K562 (cell line): ENCODE measurements around the gene ANKRD11. TPM values are rescaled to one million over a fixed set of nuclear protein-coding genes. Genes with fewer than 3 reads are reported as not detected.
A peak's percentile ranks its signal among the peaks of the same experiment; 100 is the strongest.

ENCODE experiments used
- ATAC-seq: fragments of 200-7000 bp; cut with Tn5 transposase; 3 replicates; pipeline ENCODE4 v1.9.1; 2020; ENCODE audit warnings: moderate library complexity
- BruUV-seq: library from RNA; stranded (reverse); fragments of 400-500 nt; replicated peaks from 2 replicates; lab custom pipeline; 2021; lab: Mats Ljungman, UMichigan
- CTCF ChIA-PET: fragments of 300-600 bp; formaldehyde crosslinking; extraction: SDS; loops from one replicate; lab custom pipeline; 2021; ENCODE audit warnings: low intra/inter-chr PET ratio; lab: Yijun Ruan, JAX
- POLR2A ChIA-PET: fragments of 300-600, 350-650 bp; sonication (Branson Sonifier 250); formaldehyde crosslinking; extraction: SDS; loops from one replicate; lab custom pipeline; 2021; ENCODE audit warnings: antibody characterized with exemption, inconsistent platforms; lab: Yijun Ruan, JAX
- DNase-seq, 4 experiments: peaks; one replicate each; pipeline versions ENCODE4 v3.0.0 to v3.0.0-alpha.2; 2011 to 2018; ENCODE audit warnings: low spot score in 3 of 4, mixed read lengths in 3 of 4; ENCODE audit errors: extremely low read depth in 1 of 4
- FAIRE-seq: peaks from 2 replicates; lab custom pipeline; 2011; peaks lifted over from hg19 to GRCh38; lab: Jason Lieb, UNC
- H2AFZ ChIP-seq: 2 replicates; pipeline ENCODE4 v1.6.0; 2011; ENCODE audit warnings: low read depth, low read length, control low read depth, inconsistent platforms
- H3K27ac ChIP-seq: fragments of 200-600 bp; 3 replicates; pipeline ENCODE4 v1.8.0; 2011; ENCODE audit warnings: low read depth, mild to moderate bottlenecking, control low read depth, inconsistent platforms, low read length, moderate library complexity, mixed read lengths; ENCODE audit errors: extremely low read depth
- H3K27me3 ChIP-seq, 2 experiments: fragments of 300-600 bp in 1 of 2; 2 replicates in 1 of 2; 3 replicates in 1 of 2; pipeline versions ENCODE4 v1.6.0 to v1.8.0; 2011; ENCODE audit warnings: inconsistent platforms in 2 of 2, low read length in 2 of 2, mild to moderate bottlenecking in 1 of 2, mixed read lengths in 1 of 2, moderate library complexity in 1 of 2; ENCODE audit not compliant: control insufficient read depth in 2 of 2, insufficient read depth in 2 of 2
- H3K36me3 ChIP-seq: fragments of 300-600 bp; 3 replicates; pipeline ENCODE4 v1.8.0; 2011; ENCODE audit warnings: mild to moderate bottlenecking, low read length, inconsistent platforms; ENCODE audit not compliant: control insufficient read depth, insufficient read depth
- H3K4me1 ChIP-seq, 2 experiments: fragments of 200-600 bp in 1 of 2; replicated peaks in 1 of 2; 2 replicates in 1 of 2; 3 replicates in 1 of 2; pipeline versions ENCODE4 v1.5.1 to v1.8.0; 2011; ENCODE audit warnings: inconsistent platforms in 2 of 2, low read length in 2 of 2, mild to moderate bottlenecking in 1 of 2, mixed read lengths in 1 of 2, moderate library complexity in 1 of 2; ENCODE audit not compliant: control insufficient read depth in 2 of 2, insufficient read depth in 2 of 2
- H3K4me2 ChIP-seq: 2 replicates; pipeline ENCODE4 v1.6.1; 2011; ENCODE audit warnings: low read length, control low read depth, inconsistent platforms, mixed read lengths; ENCODE audit not compliant: insufficient read depth
- H3K4me3 ChIP-seq: fragments of 200-600 bp; sonication (generic), shearing (Covaris generic); 2 replicates; pipeline ENCODE4 v1.5.1; 2016; ENCODE audit warnings: control low read depth, inconsistent platforms
- H3K79me2 ChIP-seq: fragments of 200-600 bp; 3 replicates; pipeline ENCODE4 v1.8.0; 2011; ENCODE audit warnings: low read length, inconsistent platforms; ENCODE audit not compliant: control insufficient read depth, insufficient read depth
- H3K9ac ChIP-seq, 2 experiments: 2 replicates each; pipeline versions ENCODE4 v1.6.0 to v1.6.1; 2011; ENCODE audit warnings: low read depth in 2 of 2, low read length in 2 of 2, control low read depth in 1 of 2, inconsistent platforms in 1 of 2, mild to moderate bottlenecking in 1 of 2, mixed read lengths in 1 of 2; ENCODE audit not compliant: insufficient read depth in 1 of 2
- H3K9me1 ChIP-seq: one replicate; pipeline ENCODE4 v1.6.0; 2011; ENCODE audit warnings: inconsistent platforms, mild to moderate bottlenecking, low read length, moderate library complexity; ENCODE audit not compliant: control insufficient read depth, insufficient read depth
- H3K9me3 ChIP-seq: replicated peaks from 2 replicates; pipeline ENCODE4 v1.5.1; 2011; ENCODE audit warnings: low read depth, low read length, inconsistent platforms; ENCODE audit not compliant: control insufficient read depth, insufficient read depth
- H4K20me1 ChIP-seq: replicated peaks from 2 replicates; pipeline ENCODE4 v1.6.1; 2011; ENCODE audit warnings: low read length, inconsistent platforms, mixed read lengths; ENCODE audit not compliant: control insufficient read depth, insufficient read depth
- DPF2 ChIP-seq: fragments of 450-650 bp; IDR thresholded peaks from 2 replicates; pipeline ENCODE4 v1.6.1; 2016
- FOXP1 ChIP-seq: sonication (generic); formaldehyde crosslinking; IDR thresholded peaks from 2 replicates; pipeline ENCODE4 v1.8.0; 2022; ENCODE audit warnings: mild to moderate bottlenecking, missing genetic modification reagents
- HMBOX1 ChIP-seq: sonication (generic); IDR thresholded peaks from 2 replicates; pipeline ENCODE4 v1.6.1; 2016
- HMGXB4 ChIP-seq: sonication (generic); formaldehyde crosslinking; IDR thresholded peaks from 2 replicates; pipeline ENCODE4 v1.8.1; 2023; ENCODE audit warnings: mild to moderate bottlenecking, missing genetic modification reagents
- KDM1A ChIP-seq, 2 experiments: fragments of 450-650 bp; IDR thresholded peaks; 2 replicates each; pipeline ENCODE4 v1.6.1; 2016; ENCODE audit warnings: mild to moderate bottlenecking in 2 of 2
- MAX ChIP-seq: sonication (generic); formaldehyde crosslinking; IDR thresholded peaks from 2 replicates; pipeline ENCODE4 v1.9.0; 2022; ENCODE audit warnings: mild to moderate bottlenecking, missing genetic modification reagents
- SRF ChIP-seq, 2 experiments: fragments of 250-450, 450-650 bp in 1 of 2; sonication (Bioruptor Pico) in 1 of 2; sonication (generic) in 1 of 2; formaldehyde crosslinking; IDR thresholded peaks; 2 replicates each; pipeline versions ENCODE4 v1.5.0 to v1.5.1; 2020 to 2022; ENCODE audit warnings: mild to moderate bottlenecking in 1 of 2, missing genetic modification reagents in 1 of 2
- TAF1 ChIP-seq: IDR thresholded peaks from 2 replicates; pipeline ENCODE4 v1.6.1; 2011; ENCODE audit warnings: mild to moderate bottlenecking, low read length, moderate library complexity; ENCODE audit not compliant: insufficient read depth, control insufficient read depth, severe bottlenecking; ENCODE audit errors: extremely low read depth
- ZBTB34 ChIP-seq: fragments of 250-450 bp; sonication (Bioruptor Pico); IDR thresholded peaks from 2 replicates; pipeline ENCODE4 v1.8.0; 2021; ENCODE audit warnings: mild to moderate bottlenecking, moderate library complexity
- ZNF143 ChIP-seq: sonication (generic); formaldehyde crosslinking; IDR thresholded peaks from 2 replicates; pipeline ENCODE4 v1.9.0; 2022; ENCODE audit warnings: mild to moderate bottlenecking, missing genetic modification reagents
- ZNF277 ChIP-seq: fragments of 250-450 bp; sonication (Bioruptor Pico); IDR thresholded peaks from 2 replicates; pipeline ENCODE4 v1.8.0; 2022; ENCODE audit warnings: inconsistent platforms, mild to moderate bottlenecking, moderate library complexity, borderline replicate concordance
- WGBS: fragments of 100-300 bp; shearing (Covaris generic); methylation state at CpG from one replicate; pipeline ENCODE4 v1.1.6; 2016; ENCODE audit warnings: low coverage, mixed read lengths; ENCODE audit not compliant: insufficient coverage; ENCODE audit errors: missing lambda C conversion rate; 5-methylcytosine and 5-hydroxymethylcytosine counted together
- in situ Hi-C: fragments of 300-500 bp; cut with MboI; formaldehyde crosslinking; loops from 4 replicates; pipeline ENCODE4 v1.15.0; 2018; ENCODE audit warnings: inconsistent platforms, mixed read lengths
- intact Hi-C: fragments of 100-400 bp; cut with micrococcal nuclease; formaldehyde crosslinking; loops from 2 replicates; pipeline ENCODE4 v1.14.2; 2022
- polyA plus RNA-seq, 8 experiments: library from polyadenylated mRNA; depleted of rRNA in 4 of 8; stranded (reverse) in 5 of 8; unstranded in 3 of 8; fragments of >200 nt; fragmentation: Nextera tagmentation in 2 of 8; fragmentation: Illumina TruSeq in 1 of 8; extraction: Ambion mirVana in 2 of 8; extraction: Trizol in 1 of 8; gene quantifications; 2 replicates each; pipeline versions ENCODE4 v1.2.1 to v1.2.3, GENCODE V29; 2011 to 2014; ENCODE audit warnings: inconsistent platforms in 1 of 8, missing spikeins in 1 of 8
- total RNA-seq, 7 experiments: library from RNA; depleted of rRNA in 6 of 7; stranded (reverse); fragments of >200 nt in 6 of 7; fragmentation: Illumina TruSeq in 2 of 7; extraction: Trizol in 2 of 7; gene quantifications; 2 replicates each; pipeline versions ENCODE4 v1.2.1 to v1.2.3, GENCODE V29; 2011 to 2021; ENCODE audit warnings: low replicate concordance in 1 of 7

ANKRD11 gene
- total and polyA plus RNA-seq, 9 of the 15 experiments (the other 6 are each of a cell fraction or from before 2014, with no cell fraction given) = 4.7 to 126 (median 31.7) TPM

GRCh38 chr16:89506791-89507191 is 16.4 kb upstream of the ANKRD11 start:
- H3K4me1 ChIP-seq = peaks cover 36 to 67% of the 10 kb centered on the region in 2 experiments; a peak in 4 of 5 replicates
- no peaks in the 10 kb centered on the region for H3K9me3 ChIP-seq
- 0% methylated on average over 14 of the region's 15 CpGs for WGBS
- DNase-seq (peak in 2 of 4 experiments; percentile 35 to 51), FAIRE-seq (peak; percentile 74), ATAC-seq (peak; percentile 1; the same call in 2 of the 3 replicates)
- H3K4me2 ChIP-seq = peak overlapping the region; percentile 95
- in situ Hi-C loops = no loop called here
- BruUV-seq = no TSS peak
- peak overlapping the region; percentile 90 for H3K27ac ChIP-seq
- no peaks in the 10 kb centered on the region; a peak in 1 of 5 replicates for H3K27me3 ChIP-seq
- peaks cover 15% of the 10 kb centered on the region for H3K36me3 ChIP-seq
- CTCF ChIA-PET = interaction anchor here (0.9 kb wide), 1 partner anchor 173 kb away, joined by 3 read pairs; no protein-coding TSS in a partner anchor
- H2AFZ ChIP-seq = peak overlapping the region; percentile 87
- no peaks in the 10 kb centered on the region; the same call in 1 of the 2 replicates for H4K20me1 ChIP-seq
- H3K9ac ChIP-seq = peak overlapping the region; percentile 93 to 99
- H3K9me1 ChIP-seq = no peaks in the 10 kb centered on the region
- peak overlapping the region; percentile 77 for H3K4me3 ChIP-seq
- intact Hi-C loops = loop anchor here (5.0 to 10.0 kb wide), 4 partner anchors 52 to 694 kb away; partner anchors contain the start of genes APRT and ZNF778
- POLR2A ChIA-PET = interaction anchor here (0.7 to 2.0 kb wide), 8 partner anchors 8 to 723 kb away, joined by 3 to 9 read pairs (median 4); no protein-coding TSS in a partner anchor
- TF ChIP-seq HMGXB4 (CRISPR knock-in tag) = 0 out of 2 replicates have a peak, but pooled peaks have one; percentile 31
- no peak for TF ChIP-seq ZNF277
- TF ChIP-seq MAX (CRISPR knock-in tag) = 0 out of 2 replicates have a peak, but pooled peaks have one; percentile 17
- TF ChIP-seq ZNF143 (CRISPR knock-in tag) = 0 out of 2 replicates have a peak, but pooled peaks have one; percentile 24
- 0 out of 4 replicates have a peak, but pooled peaks of 1 of the 2 experiments have one; percentile 26 for TF ChIP-seq SRF (CRISPR knock-in tag; IDR thresholded peaks at IDR 0.05)
- TF ChIP-seq ZBTB34 (CRISPR knock-in tag) = no peak
- TF ChIP-seq TAF1 = peak; percentile 27
- TF ChIP-seq HMBOX1 = no peak
- TF ChIP-seq KDM1A (IDR thresholded peaks at IDR 0.05) = peak in 1 of 2 experiments; percentile 62; a peak in 1 of 4 replicates
- 0 out of 2 replicates have a peak, but pooled peaks have one; percentile 37 for TF ChIP-seq FOXP1 (CRISPR knock-in tag)
- TF ChIP-seq DPF2 = peak; percentile 22; the same call in 1 of the 2 replicates
- peaks cover 56% of the 10 kb centered on the region for H3K79me2 ChIP-seq
